ENCODE results near the gene ZNF808. TPM values are rescaled to one million over a fixed set of nuclear protein-coding genes. Genes with fewer than 3 reads are reported as not detected.

The ZNF808 gene

Small RNA genes lying within 50 kb of the gene (small RNA-seq; reads per million reads assigned to genes)
- not detected for gene RPL39P34 (ENCODE audit: insufficient read depth)

Measured in neuronal stem cell (in vitro differentiated cells).